ENCODE measurements around the gene INAVA. TPM values are rescaled to one million over a fixed set of nuclear protein-coding genes. Genes with fewer than 3 reads are reported as not detected.

INAVA gene
- total and polyA plus RNA-seq, 10 of the 15 experiments (the other 5 are each of a cell fraction or from before 2014, with no cell fraction given) = 3.6 to 15.4 (median 9.5) TPM

GRCh38 chr1:200867018-200867811 is 27.5 kb upstream of the INAVA start (continued):
- TF ChIP-seq BACH1 (IDR thresholded peaks at IDR 0.05; ENCODE audit: borderline replicate concordance) (no peak), SREBF2 (IDR thresholded peaks at IDR 0.05; ENCODE audit: low read length) (no peak), PKNOX1 (IDR thresholded peaks at IDR 0.05) (no peak), IKZF2 (IDR thresholded peaks at IDR 0.05) (no peak), SRF (IDR thresholded peaks at IDR 0.05; ENCODE audit: low read depth in 2 of 2, low read length in 2 of 2) (no peak), CREM (IDR thresholded peaks at IDR 0.05; ENCODE audit: low read depth) (no peak), POLR2AphosphoS5 (IDR thresholded peaks at IDR 0.05; ENCODE audit: low read length) (peak; percentile 48; the same call in 1 of the 2 replicates), TAF1 (IDR thresholded peaks at IDR 0.05; ENCODE audit: borderline replicate concordance, low read depth, low read length) (no peak), FOS (IDR thresholded peaks at IDR 0.05; ENCODE audit: borderline replicate concordance, extremely low read depth, insufficient read length) (no peak), EZH2 (IDR thresholded peaks at IDR 0.05; ENCODE audit: borderline replicate concordance, control insufficient read depth, low read depth, low read length) (no peak), MTA3 (IDR thresholded peaks at IDR 0.05; ENCODE audit: borderline replicate concordance, low read length) (no peak), IRF4 (IDR thresholded peaks at IDR 0.05; ENCODE audit: low read depth, low read length) (no peak), ZNF207 (IDR thresholded peaks at IDR 0.05; ENCODE audit: borderline replicate concordance) (no peak), CTCF (IDR thresholded peaks at IDR 0.05 in 2 of 3, conservative IDR thresholded peaks at IDR 0.05 in 1 of 3; ENCODE audit: control insufficient read depth in 2 of 3, extremely low read depth in 1 of 3, insufficient read depth in 1 of 3, low read depth in 3 of 3, low read length in 3 of 3) (no peak), BCL11A (IDR thresholded peaks at IDR 0.05; ENCODE audit: low read depth, low read length) (no peak), NFXL1 (IDR thresholded peaks at IDR 0.05; ENCODE audit: borderline replicate concordance) (no peak), NKRF (conservative IDR thresholded peaks at IDR 0.05) (no peak), ZBTB40 (IDR thresholded peaks at IDR 0.05; ENCODE audit: borderline replicate concordance) (no peak), TARDBP (IDR thresholded peaks at IDR 0.05; ENCODE audit: borderline replicate concordance) (no peak), NBN (IDR thresholded peaks at IDR 0.05) (no peak)

Measured in GM12878 (cell line).